Endothelial cell of umbilical vein (primary cell): Measurements from ENCODE around the gene CRELD1. TPM values are rescaled to one million over a fixed set of nuclear protein-coding genes. Genes with fewer than 3 reads are reported as not detected.

Experiments used
- BruUV-seq: library from RNA; stranded (reverse); fragments of 400-500 nt; replicated peaks from 2 replicates; lab custom pipeline; 2021; lab: Mats Ljungman, UMichigan
- CTCF ChIA-PET: fragments of 300-600, 350-600 bp; sonication (Branson Sonifier 250); formaldehyde crosslinking; loops from one replicate; lab custom pipeline; 2021; ENCODE audit warnings: antibody characterized with exemption, inconsistent platforms; lab: Charles Lee
- POLR2A ChIA-PET: fragments of 300-600, 350-600 bp; sonication (Branson Sonifier 250); formaldehyde crosslinking; loops from one replicate; lab custom pipeline; 2021; ENCODE audit warnings: antibody characterized with exemption, inconsistent platforms; lab: Charles Lee
- DNase-seq: peaks from one replicate; pipeline ENCODE4 v3.0.0-alpha.2; 2011; ENCODE audit warnings: low read depth, low spot score
- FAIRE-seq: peaks from 2 replicates; lab custom pipeline; 2011; peaks lifted over from hg19 to GRCh38; lab: Jason Lieb, UNC
- H2AFZ ChIP-seq: 2 replicates; pipeline ENCODE4 v1.6.0; 2012; ENCODE audit warnings: low read depth, low read length, control low read depth, inconsistent platforms
- H3K27ac ChIP-seq: 2 replicates; pipeline ENCODE4 v1.5.1; 2011; ENCODE audit warnings: low read depth, mild to moderate bottlenecking, control low read depth, low read length, moderate library complexity; ENCODE audit not compliant: insufficient read depth
- H3K27me3 ChIP-seq, 2 experiments: 2 replicates each; pipeline versions ENCODE4 v1.6.0 to v1.6.1; 2011; ENCODE audit warnings: low read length in 2 of 2, mixed read lengths in 1 of 2; ENCODE audit not compliant: control insufficient read depth in 2 of 2, insufficient read depth in 2 of 2
- H3K36me3 ChIP-seq, 2 experiments: 2 replicates in 1 of 2; 3 replicates in 1 of 2; pipeline ENCODE4 v1.5.1; 2011; ENCODE audit warnings: low read length in 2 of 2, mild to moderate bottlenecking in 1 of 2, moderate library complexity in 1 of 2; ENCODE audit not compliant: control insufficient read depth in 2 of 2, insufficient read depth in 2 of 2; ENCODE audit errors: extremely low read depth in 1 of 2
- H3K4me1 ChIP-seq: 3 replicates; pipeline ENCODE4 v1.5.1; 2011; ENCODE audit warnings: mild to moderate bottlenecking, low read length; ENCODE audit not compliant: control insufficient read depth, insufficient read depth; ENCODE audit errors: extremely low read depth
- H3K4me2 ChIP-seq: 2 replicates; pipeline ENCODE4 v1.6.1; 2011; ENCODE audit warnings: low read length, control low read depth, mixed read lengths; ENCODE audit not compliant: insufficient read depth
- H3K4me3 ChIP-seq, 3 experiments: fragments of 200-600 bp in 1 of 3; sonication (generic), shearing (Covaris generic) in 1 of 3; replicated peaks in 1 of 3; 2 replicates each; pipeline ENCODE4 v1.5.1; 2011 to 2016; ENCODE audit warnings: control low read depth in 3 of 3, low read length in 3 of 3, mild to moderate bottlenecking in 2 of 3, inconsistent platforms in 1 of 3, low read depth in 1 of 3, moderate library complexity in 1 of 3; ENCODE audit not compliant: insufficient read depth in 1 of 3
- H3K79me2 ChIP-seq: 2 replicates; pipeline ENCODE4 v1.6.0; 2012; ENCODE audit warnings: low read length, inconsistent platforms; ENCODE audit not compliant: control insufficient read depth, insufficient read depth
- H3K9ac ChIP-seq: replicated peaks from 2 replicates; pipeline ENCODE3; 2011; ENCODE audit warnings: low read length, control low read depth; ENCODE audit not compliant: insufficient read depth; ENCODE audit errors: extremely low read depth
- H3K9me1 ChIP-seq: replicated peaks from 3 replicates; pipeline ENCODE4 v1.6.0; 2011; ENCODE audit warnings: mild to moderate bottlenecking, low read length; ENCODE audit not compliant: control insufficient read depth, insufficient read depth; ENCODE audit errors: extremely low read depth
- H3K9me3 ChIP-seq: replicated peaks from 2 replicates; pipeline ENCODE4 v1.5.1; 2012; ENCODE audit warnings: low read length, inconsistent platforms; ENCODE audit not compliant: control insufficient read depth, insufficient read depth
- H4K20me1 ChIP-seq: replicated peaks from 2 replicates; pipeline ENCODE3; 2011; ENCODE audit warnings: mild to moderate bottlenecking, low read length; ENCODE audit not compliant: control insufficient read depth, insufficient read depth; ENCODE audit errors: extremely low read depth
- EZH2 ChIP-seq: IDR thresholded peaks from 2 replicates; pipeline ENCODE4 v1.6.1; 2012; ENCODE audit warnings: borderline replicate concordance, low read depth, mild to moderate bottlenecking, moderate library complexity, low read length, inconsistent platforms; ENCODE audit not compliant: severe bottlenecking
- FOS ChIP-seq: IDR thresholded peaks from 2 replicates; pipeline ENCODE4 v1.6.1; 2011; ENCODE audit warnings: mild to moderate bottlenecking, low read length, moderate library complexity, borderline replicate concordance; ENCODE audit not compliant: insufficient read depth
- GATA2 ChIP-seq: IDR thresholded peaks from 2 replicates; pipeline ENCODE4 v1.7.0; 2011; ENCODE audit warnings: low read depth, mild to moderate bottlenecking, moderate library complexity, mixed read lengths, low read length; ENCODE audit not compliant: insufficient read length, insufficient read depth
- JUN ChIP-seq: IDR thresholded peaks from 2 replicates; pipeline ENCODE4 v1.6.1; 2011; ENCODE audit warnings: borderline replicate concordance, low read depth; ENCODE audit not compliant: insufficient read length, insufficient read depth
- MYC ChIP-seq: IDR thresholded peaks from one replicate; pipeline ENCODE4 v1.6.1; 2011; ENCODE audit warnings: mild to moderate bottlenecking, low read depth, low read length
- POLR2A ChIP-seq: IDR thresholded peaks from 2 replicates; pipeline ENCODE4 v1.6.1; 2012; ENCODE audit warnings: low read depth, mild to moderate bottlenecking, control low read depth, low read length
- POLR2AphosphoS5 ChIP-seq: IDR thresholded peaks from 2 replicates; pipeline ENCODE4 v1.6.1; 2012; ENCODE audit warnings: low read depth, mild to moderate bottlenecking, control low read depth, low read length, moderate library complexity; ENCODE audit not compliant: insufficient read depth
- dilution Hi-C: fragments of 300-500 bp; cut with MboI; formaldehyde crosslinking; loops from one replicate; pipeline ENCODE4 v1.15.0; 2019; ENCODE audit warnings: low sequenced_read_pairs; ENCODE audit not compliant: extremely low pct_ligation_motif_present
- intact Hi-C: fragments of 100-400 bp; cut with micrococcal nuclease; formaldehyde crosslinking; loops from one replicate; pipeline ENCODE4 v1.10.0; 2022
- polyA plus RNA-seq, 4 experiments: library from polyadenylated mRNA; depleted of rRNA in 3 of 4; stranded (reverse) in 3 of 4; unstranded in 1 of 4; fragments of >200 nt; gene quantifications; 2 replicates each; pipeline versions ENCODE4 v1.2.1 to v1.2.3, GENCODE V29; 2011 to 2012; ENCODE audit warnings: missing spikeins in 1 of 4
- total RNA-seq: library from RNA; stranded (reverse); gene quantifications from 2 replicates; pipeline ENCODE4 v1.2.3, GENCODE V29; 2021
- TF ChIP-seq, protein P1 (sequence below), 2 donors: IDR thresholded peaks; 1 replicate in 1 of 2; 2 replicates in 1 of 2; pipeline ENCODE4 v1.5.1; 2011; ENCODE audit warnings: low read length in 2 of 2, mild to moderate bottlenecking in 2 of 2, moderate library complexity in 2 of 2, control low read depth in 1 of 2, inconsistent platforms in 1 of 2, low read depth in 1 of 2; ENCODE audit not compliant: insufficient read depth in 1 of 2; ENCODE audit errors: extremely low read depth in 1 of 2
- TF ChIP-seq, protein P2 (sequence below): IDR thresholded peaks from 2 replicates; pipeline ENCODE4 v1.6.1; 2011; ENCODE audit not compliant: insufficient read depth, insufficient read length

The CRELD1 gene
- total and polyA plus RNA-seq, 2 donors (not counting 3 experiments of a cell fraction or from before 2014, with no cell fraction given): 21.6 to 43.9 TPM

- TF ChIP-seq, protein P1, sequence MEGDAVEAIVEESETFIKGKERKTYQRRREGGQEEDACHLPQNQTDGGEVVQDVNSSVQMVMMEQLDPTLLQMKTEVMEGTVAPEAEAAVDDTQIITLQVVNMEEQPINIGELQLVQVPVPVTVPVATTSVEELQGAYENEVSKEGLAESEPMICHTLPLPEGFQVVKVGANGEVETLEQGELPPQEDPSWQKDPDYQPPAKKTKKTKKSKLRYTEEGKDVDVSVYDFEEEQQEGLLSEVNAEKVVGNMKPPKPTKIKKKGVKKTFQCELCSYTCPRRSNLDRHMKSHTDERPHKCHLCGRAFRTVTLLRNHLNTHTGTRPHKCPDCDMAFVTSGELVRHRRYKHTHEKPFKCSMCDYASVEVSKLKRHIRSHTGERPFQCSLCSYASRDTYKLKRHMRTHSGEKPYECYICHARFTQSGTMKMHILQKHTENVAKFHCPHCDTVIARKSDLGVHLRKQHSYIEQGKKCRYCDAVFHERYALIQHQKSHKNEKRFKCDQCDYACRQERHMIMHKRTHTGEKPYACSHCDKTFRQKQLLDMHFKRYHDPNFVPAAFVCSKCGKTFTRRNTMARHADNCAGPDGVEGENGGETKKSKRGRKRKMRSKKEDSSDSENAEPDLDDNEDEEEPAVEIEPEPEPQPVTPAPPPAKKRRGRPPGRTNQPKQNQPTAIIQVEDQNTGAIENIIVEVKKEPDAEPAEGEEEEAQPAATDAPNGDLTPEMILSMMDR (IDR thresholded peaks at IDR 0.05; ENCODE audit: extremely low read depth in 1 of 2, insufficient read depth in 1 of 2, low read depth in 1 of 2, low read length in 2 of 2): no peak
- no peak for TF ChIP-seq JUN
- Histone ChIP-seq H2AFZ (peak within 1 kb of the TSS; percentile 60), H4K20me1 (no peaks in the 10 kb centered on the region), H3K27me3 (no peaks in the 10 kb centered on the region), H3K4me3 (peak within 1 kb of the TSS; percentile 16 to 67 (median 50)), H3K36me3 (no peaks in the 10 kb centered on the region), H3K9ac (no peak within 1 kb of the TSS), H3K4me1 (peaks cover 7% of the 10 kb centered on the region), H3K27ac (no peak within 1 kb of the TSS), H3K9me3 (no peaks in the 10 kb centered on the region), H3K79me2 (no peaks in the 10 kb centered on the region), H3K9me1 (no peaks in the 10 kb centered on the region), H3K4me2 (peak within 1 kb of the TSS; percentile 49)
- ChIA-PET CTCF (interaction anchor here (1.9 kb wide), 1 partner anchor 19 kb away, joined by 5 read pairs; the partner anchor contains the start of gene CRELD1), POLR2A (interaction anchor here (0.6 kb wide), 1 partner anchor 19 kb away, joined by 3 read pairs; no protein-coding TSS in a partner anchor)
- dilution Hi-C loops: no loop called here
- no TSS peak for BruUV-seq
- DNase-seq: no peak
- no peak for FAIRE-seq
- intact Hi-C loops: no loop called here
These were observed 18.6 kb downstream of the CRELD1 start, which contains the start of gene PRRT3 for GRCh38 chr3:9951962-9952805. TSS of gene PRRT3 (minus strand) at chr3:9952408. CDS start at chr3:9950115, 2,293 bp downstream.

GRCh38 chr3:9955067-9955502, 21.5 kb downstream of the CRELD1 start:
- H3K4me2 ChIP-seq: no peak overlapping the region
- ChIA-PET POLR2A (no interaction called here), CTCF (interaction anchor here (1.3 kb wide), 2 partner anchors 9 to 367 kb away, joined by 3 to 5 read pairs; no protein-coding TSS in a partner anchor)
- DNase-seq: no peak
- FAIRE-seq: no peak
- no peak overlapping the region for H3K9ac ChIP-seq
- H3K27me3 ChIP-seq: no peaks in the 10 kb centered on the region
- H3K9me1 ChIP-seq: no peaks in the 10 kb centered on the region
- H2AFZ ChIP-seq: no peak overlapping the region
- no peak overlapping the region for H3K4me3 ChIP-seq
- no peaks in the 10 kb centered on the region for H3K36me3 ChIP-seq
- TF ChIP-seq JUN (no peak), GATA2 (no peak), MYC (no peak), POLR2A (no peak), FOS (no peak), EZH2 (no peak), POLR2AphosphoS5 (no peak)
- TF ChIP-seq, protein P2, sequence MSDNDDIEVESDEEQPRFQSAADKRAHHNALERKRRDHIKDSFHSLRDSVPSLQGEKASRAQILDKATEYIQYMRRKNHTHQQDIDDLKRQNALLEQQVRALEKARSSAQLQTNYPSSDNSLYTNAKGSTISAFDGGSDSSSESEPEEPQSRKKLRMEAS: no peak
- TF ChIP-seq, protein P1 (IDR thresholded peaks at IDR 0.05; ENCODE audit: extremely low read depth in 1 of 2, insufficient read depth in 1 of 2, low read depth in 1 of 2, low read length in 2 of 2): no peak
- BruUV-seq: no TSS peak
- no peaks in the 10 kb centered on the region for H3K79me2 ChIP-seq
- H3K4me1 ChIP-seq: peaks cover 4% of the 10 kb centered on the region
- no peaks in the 10 kb centered on the region for H4K20me1 ChIP-seq
- no peak overlapping the region for H3K27ac ChIP-seq
- intact Hi-C loops: no loop called here
- H3K9me3 ChIP-seq: no peaks in the 10 kb centered on the region
- dilution Hi-C loops: no loop called here
